ENCODE data around the gene DYNLRB1.

DNA sequence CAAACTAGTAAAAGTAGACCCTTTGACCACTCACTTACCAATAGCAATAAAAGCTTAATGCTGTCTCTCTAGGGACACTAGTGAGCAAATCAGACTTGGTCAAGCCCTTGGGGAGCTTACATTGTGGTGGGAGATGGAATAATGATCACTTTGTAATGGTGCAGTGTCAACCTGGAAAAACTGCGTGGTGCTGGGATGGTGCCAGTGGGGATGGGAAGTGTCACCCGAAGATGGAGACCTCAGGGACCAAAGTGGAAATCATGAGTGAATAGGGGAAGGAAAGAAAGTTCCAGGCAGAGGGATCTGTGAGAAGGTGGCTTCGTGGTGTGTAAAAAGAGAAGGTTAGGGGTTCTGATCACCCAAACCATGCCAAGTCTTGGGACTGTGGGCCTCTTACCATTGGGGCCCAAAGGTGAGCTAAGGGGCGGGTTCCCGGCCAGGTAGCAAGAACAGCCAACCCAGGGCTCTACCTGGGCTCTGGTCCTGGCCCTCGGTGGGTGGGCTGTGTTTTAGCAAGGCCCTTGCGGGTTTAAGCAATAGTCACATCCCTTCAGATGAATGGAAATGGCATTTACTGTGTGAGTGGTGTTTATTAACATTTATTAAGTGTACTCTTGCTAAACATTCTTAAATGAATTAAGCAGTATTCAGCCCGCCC lies 15.5 kb downstream of the DYNLRB1 start:
- TF ChIP-seq, protein P1, sequence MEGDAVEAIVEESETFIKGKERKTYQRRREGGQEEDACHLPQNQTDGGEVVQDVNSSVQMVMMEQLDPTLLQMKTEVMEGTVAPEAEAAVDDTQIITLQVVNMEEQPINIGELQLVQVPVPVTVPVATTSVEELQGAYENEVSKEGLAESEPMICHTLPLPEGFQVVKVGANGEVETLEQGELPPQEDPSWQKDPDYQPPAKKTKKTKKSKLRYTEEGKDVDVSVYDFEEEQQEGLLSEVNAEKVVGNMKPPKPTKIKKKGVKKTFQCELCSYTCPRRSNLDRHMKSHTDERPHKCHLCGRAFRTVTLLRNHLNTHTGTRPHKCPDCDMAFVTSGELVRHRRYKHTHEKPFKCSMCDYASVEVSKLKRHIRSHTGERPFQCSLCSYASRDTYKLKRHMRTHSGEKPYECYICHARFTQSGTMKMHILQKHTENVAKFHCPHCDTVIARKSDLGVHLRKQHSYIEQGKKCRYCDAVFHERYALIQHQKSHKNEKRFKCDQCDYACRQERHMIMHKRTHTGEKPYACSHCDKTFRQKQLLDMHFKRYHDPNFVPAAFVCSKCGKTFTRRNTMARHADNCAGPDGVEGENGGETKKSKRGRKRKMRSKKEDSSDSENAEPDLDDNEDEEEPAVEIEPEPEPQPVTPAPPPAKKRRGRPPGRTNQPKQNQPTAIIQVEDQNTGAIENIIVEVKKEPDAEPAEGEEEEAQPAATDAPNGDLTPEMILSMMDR (IDR thresholded peaks at IDR 0.05) = no peak
- no peak for TF ChIP-seq POLR2A (IDR thresholded peaks at IDR 0.05)

Measured in vagina (tissue), 2 donors.